Choroid plexus epithelial cell (primary cell): ENCODE measurements around the gene USP34.
"Not testable (repeated sequence)": the region's sequence is repeated elsewhere in the genome, so short reads cannot be mapped to it uniquely, and the experiment has no call there.

Source experiments
- DNase-seq: peaks from one replicate; pipeline ENCODE4 v3.0.0-alpha.2; 2010; ENCODE audit warnings: low read depth
- H3K4me3 ChIP-seq: 2 replicates; pipeline ENCODE4 v1.5.1; 2011; ENCODE audit warnings: low read depth, mild to moderate bottlenecking, control low read depth, low read length, moderate library complexity
- TF ChIP-seq, protein P1 (sequence below): conservative IDR thresholded peaks from 2 replicates; pipeline ENCODE4 v1.5.1; 2011; ENCODE audit warnings: low read depth, mild to moderate bottlenecking, control low read depth, inconsistent platforms, low read length, moderate library complexity

Gene USP34

DNA sequence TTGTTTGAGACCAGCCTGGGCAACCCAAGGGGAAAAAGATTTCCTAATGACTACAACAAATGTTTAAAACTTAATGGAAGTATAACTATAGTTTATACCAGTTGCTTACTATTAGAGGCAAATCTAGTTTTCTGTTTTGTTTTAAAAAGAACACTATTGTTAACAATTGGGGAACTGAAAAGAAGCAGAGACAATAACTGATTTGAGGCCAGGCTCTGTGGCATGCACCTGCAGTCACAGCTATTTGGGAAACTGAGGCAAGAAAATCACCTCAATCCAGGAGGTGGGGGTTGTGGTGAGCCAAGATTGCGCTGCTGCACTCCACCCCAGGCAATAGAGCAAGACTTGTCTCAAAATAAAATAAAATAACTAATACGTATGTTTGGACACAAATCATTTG, 28.2 kb upstream of the USP34 start:
- H3K4me3 ChIP-seq = no peak overlapping the region
- TF ChIP-seq, protein P1, sequence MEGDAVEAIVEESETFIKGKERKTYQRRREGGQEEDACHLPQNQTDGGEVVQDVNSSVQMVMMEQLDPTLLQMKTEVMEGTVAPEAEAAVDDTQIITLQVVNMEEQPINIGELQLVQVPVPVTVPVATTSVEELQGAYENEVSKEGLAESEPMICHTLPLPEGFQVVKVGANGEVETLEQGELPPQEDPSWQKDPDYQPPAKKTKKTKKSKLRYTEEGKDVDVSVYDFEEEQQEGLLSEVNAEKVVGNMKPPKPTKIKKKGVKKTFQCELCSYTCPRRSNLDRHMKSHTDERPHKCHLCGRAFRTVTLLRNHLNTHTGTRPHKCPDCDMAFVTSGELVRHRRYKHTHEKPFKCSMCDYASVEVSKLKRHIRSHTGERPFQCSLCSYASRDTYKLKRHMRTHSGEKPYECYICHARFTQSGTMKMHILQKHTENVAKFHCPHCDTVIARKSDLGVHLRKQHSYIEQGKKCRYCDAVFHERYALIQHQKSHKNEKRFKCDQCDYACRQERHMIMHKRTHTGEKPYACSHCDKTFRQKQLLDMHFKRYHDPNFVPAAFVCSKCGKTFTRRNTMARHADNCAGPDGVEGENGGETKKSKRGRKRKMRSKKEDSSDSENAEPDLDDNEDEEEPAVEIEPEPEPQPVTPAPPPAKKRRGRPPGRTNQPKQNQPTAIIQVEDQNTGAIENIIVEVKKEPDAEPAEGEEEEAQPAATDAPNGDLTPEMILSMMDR = no peak

DNA sequence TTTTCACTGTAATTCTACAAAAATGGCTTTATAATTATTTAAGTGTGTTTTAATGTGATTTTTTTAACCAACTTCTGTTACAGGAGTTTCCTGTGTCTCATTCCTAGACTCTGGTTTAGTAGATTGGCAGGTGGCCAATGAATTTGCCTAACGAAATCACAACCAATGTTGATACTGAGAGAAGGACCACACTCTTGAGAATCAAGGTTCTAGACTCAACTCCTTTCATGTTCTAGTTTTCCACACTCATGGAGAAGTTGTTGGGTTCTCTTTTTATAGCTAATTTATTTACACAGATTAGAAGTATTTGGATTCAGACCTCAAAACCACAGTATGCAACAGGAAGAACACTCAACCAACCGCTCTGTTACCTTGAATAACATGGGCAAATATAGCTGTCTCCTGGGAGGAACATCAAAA, 22.6 kb upstream of the USP34 start:
- DNase-seq = peak; percentile 70

More for the DNA sequence above, 28.2 kb upstream of the USP34 start:
- no peak for DNase-seq

DNA sequence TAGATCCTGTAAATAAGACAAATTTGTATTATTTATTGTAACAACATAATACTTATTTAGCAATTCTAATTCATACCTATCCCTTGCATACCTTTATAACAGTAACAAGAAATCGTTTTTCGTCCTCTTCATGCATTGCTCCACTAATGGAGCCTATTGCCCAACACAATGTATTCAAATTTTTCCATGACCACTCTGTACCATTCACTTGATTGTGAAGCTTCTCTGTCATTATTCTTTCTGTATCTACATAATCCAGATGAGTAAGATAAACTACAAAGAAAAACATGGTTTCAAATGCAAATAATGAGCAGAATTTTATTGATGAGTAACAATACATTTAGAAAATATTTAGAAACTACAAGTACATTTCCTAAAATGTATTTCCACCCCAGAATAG, 21.6 kb upstream of the USP34 start:
- no peak for DNase-seq
- TF ChIP-seq, protein P1 = no peak
- H3K4me3 ChIP-seq = no peak overlapping the region

More for the DNA sequence above, 22.6 kb upstream of the USP34 start:
- H3K4me3 ChIP-seq = no peak overlapping the region
- TF ChIP-seq, protein P1 = no peak

DNA sequence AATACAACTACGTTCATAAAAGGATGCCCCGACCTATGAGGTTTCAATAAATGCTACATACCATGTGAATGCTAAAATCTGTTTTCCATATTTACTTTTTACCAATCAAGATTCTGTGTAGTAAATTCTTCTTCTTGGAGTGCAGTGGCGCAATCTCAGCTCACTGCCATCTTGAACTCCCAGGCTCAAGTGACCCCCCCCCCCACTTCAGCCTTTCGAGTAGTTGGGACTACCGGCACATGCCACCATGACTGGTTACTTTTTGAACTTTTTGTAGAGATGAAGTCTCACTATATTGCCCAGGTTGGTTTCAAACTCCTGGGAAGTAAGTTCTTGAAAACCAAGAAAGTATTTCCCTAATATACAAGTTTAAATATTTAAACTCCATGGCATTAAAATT, 14.4 kb upstream of the USP34 start:
- TF ChIP-seq, protein P1 = no peak
- H3K4me3 ChIP-seq = no peak overlapping the region
- no peak for DNase-seq

DNA sequence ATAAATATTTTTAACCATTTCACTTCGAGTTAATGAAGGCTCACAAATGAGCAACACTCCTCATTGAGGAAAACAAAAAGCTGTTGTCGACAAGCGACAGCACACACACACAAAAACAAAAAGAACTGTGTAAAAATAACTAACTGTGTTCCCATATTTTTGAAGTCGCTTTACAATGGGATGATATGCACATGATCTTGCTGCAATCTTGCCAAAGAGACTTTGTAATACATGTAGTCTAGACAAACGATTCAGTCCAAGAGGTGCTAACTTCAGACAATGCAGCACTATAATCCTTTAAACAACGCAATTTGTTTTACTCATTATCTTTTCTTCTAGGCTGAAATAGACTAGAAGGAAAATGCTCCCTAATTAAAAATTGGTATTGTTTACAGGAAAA, 7.2 kb upstream of the USP34 start:
- no peak for DNase-seq
- no peak overlapping the region for H3K4me3 ChIP-seq
- TF ChIP-seq, protein P1 = no peak

DNA sequence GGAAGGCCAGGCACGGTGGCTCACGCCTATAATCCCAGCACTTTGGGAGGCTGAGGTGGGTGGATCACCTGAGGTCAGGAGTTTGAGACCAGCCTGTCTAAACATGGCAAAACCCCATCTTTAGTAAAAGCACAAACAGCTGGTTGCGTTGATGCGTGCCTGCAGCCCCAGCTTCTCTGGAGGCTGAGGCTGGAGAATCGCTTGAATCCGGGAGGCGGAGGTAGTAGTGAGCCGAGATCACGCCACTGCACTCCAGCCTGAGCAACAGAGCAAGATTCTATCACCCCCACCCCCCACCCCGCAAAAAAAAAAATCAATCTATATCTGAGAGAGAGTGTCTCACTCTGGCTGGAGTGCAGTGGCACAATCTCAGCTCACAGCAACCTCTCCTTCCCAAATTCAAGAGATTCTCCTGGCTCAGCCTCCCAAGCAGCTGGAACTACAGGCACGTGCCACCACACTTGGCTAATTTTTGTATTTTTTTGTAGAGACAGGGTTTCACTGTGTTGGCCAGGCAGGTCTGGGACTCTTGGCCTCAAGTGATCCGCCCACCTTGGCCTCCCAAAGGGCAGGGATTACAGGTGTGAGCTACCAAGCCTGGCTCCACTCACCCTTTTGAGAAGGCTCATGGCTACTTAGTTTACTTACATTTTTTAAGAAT, 6.2 kb upstream of the USP34 start:
- DNase-seq = not testable (repeated sequence)

DNA sequence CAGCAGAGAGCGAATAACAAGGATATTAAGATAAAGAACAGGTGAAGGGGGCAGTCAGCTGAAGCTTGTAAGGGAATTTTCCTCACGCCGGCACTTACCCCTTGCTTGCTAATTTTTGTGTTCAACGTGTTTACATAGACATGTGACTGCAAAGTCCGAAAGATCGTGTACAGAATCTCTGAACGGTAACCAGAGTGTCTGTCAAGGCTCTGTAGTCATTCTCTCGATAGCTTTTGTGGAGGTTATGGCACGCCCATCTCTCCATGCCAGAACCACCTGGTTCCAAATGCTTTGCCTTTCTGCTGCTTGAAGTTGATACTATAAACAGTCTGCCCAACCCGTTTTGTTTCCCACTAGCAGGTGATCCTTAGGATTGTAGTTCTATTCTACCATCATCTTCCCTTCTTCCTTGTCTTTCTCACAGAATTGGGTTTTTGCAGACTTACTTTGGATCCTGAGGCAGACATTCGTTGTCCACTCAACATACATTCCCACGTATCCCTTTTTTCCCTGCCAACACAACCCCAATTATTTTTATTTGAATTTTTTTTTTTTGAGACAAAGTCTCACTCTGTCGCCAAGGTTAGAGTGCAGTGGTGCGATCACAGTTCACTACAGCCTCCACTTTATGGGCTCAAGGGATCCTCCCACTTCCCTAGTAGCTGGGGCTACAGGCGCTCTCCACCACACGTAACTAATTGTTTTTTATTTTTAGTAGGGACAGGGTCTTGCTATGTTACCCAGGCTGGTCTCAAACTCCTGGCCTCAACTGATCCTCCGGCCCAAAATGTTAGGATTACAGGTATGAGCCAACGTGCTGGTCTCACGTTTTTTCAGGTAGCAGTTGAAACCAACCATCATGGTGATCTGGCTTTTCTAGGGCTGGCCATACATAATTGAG, 1.3 kb upstream of the USP34 start:
- DNase-seq = peak; percentile 45
- TF ChIP-seq, protein P1 = no peak
- peak overlapping the region; percentile 95 for H3K4me3 ChIP-seq

More for the DNA sequence above, 6.2 kb upstream of the USP34 start:
- not testable (repeated sequence) for H3K4me3 ChIP-seq
